AG10803 (cell line): ENCODE data around the gene APMAP.

Experiments used
- DNase-seq: peaks from one replicate; pipeline ENCODE4 v3.0.0; 2010; ENCODE audit warnings: low read depth
- H3K4me3 ChIP-seq: 2 replicates; pipeline ENCODE4 v1.5.1; 2011; ENCODE audit warnings: mild to moderate bottlenecking, low read length, control low read depth
- TF ChIP-seq, protein P1 (sequence below): conservative IDR thresholded peaks from 2 replicates; pipeline ENCODE4 v1.5.1; 2011; ENCODE audit warnings: mild to moderate bottlenecking, low read length, control low read depth, inconsistent platforms

The APMAP gene

DNA sequence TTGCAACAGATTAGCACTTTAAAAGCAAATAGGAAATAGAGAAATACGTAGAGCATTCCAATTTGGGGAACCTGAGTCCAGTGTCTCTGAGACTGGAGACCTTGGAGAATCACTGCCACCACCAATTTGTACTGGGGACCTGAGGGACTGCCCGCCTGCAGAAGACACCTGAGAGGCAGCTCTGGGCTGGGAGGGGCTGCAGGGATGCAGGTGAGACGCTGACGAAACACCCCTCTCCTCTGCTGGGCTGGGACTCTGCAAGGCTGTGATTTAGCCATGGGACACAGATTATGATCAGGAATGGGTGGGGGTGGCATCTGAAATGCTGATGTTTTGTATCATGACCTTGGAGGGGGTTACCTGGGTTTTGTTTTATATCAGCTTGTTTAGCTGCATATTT is 7.0 kb upstream of the APMAP start:
- TF ChIP-seq, protein P1, sequence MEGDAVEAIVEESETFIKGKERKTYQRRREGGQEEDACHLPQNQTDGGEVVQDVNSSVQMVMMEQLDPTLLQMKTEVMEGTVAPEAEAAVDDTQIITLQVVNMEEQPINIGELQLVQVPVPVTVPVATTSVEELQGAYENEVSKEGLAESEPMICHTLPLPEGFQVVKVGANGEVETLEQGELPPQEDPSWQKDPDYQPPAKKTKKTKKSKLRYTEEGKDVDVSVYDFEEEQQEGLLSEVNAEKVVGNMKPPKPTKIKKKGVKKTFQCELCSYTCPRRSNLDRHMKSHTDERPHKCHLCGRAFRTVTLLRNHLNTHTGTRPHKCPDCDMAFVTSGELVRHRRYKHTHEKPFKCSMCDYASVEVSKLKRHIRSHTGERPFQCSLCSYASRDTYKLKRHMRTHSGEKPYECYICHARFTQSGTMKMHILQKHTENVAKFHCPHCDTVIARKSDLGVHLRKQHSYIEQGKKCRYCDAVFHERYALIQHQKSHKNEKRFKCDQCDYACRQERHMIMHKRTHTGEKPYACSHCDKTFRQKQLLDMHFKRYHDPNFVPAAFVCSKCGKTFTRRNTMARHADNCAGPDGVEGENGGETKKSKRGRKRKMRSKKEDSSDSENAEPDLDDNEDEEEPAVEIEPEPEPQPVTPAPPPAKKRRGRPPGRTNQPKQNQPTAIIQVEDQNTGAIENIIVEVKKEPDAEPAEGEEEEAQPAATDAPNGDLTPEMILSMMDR = no peak
- DNase-seq = no peak
- no peak overlapping the region for H3K4me3 ChIP-seq

DNA sequence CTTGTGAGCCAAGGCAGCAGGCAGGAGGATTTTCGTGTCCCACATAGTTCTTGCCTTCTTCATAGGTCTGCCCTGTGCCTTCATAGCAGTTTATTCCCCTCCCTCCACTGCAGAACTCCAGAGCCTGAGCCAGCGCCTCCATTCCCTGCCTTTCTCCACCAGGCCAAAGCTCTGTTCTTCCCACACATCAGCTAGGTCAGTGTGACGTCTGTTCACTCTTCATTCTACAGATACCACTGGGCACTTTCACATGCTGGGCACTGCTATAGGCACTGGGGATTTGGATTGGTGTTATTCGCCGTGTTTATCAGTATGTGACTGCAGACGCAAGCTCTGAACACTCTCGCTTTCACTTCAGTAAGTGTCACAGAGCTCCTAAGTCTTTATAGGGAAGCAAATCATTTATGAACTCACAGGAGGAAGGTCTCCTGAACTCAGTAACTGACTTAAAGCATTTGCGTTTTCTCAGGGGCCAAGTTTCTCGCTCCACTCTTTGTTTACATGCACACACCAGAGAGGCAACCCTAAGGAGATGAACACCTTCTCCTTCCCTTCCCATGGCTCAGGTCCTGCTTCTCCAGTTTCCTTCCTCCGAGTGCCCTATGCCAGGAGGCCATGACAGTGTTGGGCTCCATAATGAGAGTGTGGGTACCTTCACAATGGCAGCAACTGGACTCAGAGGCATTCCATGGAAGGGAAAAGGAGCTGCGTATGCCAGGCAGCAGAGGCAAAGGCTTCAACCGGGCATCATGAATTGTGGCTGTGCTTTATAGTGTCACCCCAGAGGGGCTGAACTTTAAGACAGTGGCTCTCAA is 6.3 kb upstream of the APMAP start:
- DNase-seq = peak; percentile 33
- no peak overlapping the region for H3K4me3 ChIP-seq
- TF ChIP-seq, protein P1 = no peak

DNA sequence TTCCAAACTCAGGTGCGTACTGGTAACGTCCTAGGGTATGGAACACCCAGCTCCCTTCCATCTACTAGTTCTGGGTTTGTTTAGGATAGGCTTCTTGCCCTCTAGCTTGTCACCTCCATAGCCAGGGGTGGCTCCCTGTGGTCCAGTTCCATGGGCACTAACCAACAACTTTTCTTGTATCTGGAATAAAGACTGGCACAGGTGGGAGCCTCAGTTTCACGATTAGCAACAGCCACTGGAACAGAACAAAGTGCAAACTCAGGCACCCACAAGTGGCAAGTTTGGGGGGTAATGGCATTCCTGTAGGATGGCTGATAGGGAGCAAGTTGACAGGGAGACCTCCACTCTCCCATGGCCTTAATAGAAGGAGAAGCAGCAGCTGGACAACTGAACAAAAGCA is 5.6 kb upstream of the APMAP start:
- no peak overlapping the region for H3K4me3 ChIP-seq
- no peak for DNase-seq
- TF ChIP-seq, protein P1 = no peak

DNA sequence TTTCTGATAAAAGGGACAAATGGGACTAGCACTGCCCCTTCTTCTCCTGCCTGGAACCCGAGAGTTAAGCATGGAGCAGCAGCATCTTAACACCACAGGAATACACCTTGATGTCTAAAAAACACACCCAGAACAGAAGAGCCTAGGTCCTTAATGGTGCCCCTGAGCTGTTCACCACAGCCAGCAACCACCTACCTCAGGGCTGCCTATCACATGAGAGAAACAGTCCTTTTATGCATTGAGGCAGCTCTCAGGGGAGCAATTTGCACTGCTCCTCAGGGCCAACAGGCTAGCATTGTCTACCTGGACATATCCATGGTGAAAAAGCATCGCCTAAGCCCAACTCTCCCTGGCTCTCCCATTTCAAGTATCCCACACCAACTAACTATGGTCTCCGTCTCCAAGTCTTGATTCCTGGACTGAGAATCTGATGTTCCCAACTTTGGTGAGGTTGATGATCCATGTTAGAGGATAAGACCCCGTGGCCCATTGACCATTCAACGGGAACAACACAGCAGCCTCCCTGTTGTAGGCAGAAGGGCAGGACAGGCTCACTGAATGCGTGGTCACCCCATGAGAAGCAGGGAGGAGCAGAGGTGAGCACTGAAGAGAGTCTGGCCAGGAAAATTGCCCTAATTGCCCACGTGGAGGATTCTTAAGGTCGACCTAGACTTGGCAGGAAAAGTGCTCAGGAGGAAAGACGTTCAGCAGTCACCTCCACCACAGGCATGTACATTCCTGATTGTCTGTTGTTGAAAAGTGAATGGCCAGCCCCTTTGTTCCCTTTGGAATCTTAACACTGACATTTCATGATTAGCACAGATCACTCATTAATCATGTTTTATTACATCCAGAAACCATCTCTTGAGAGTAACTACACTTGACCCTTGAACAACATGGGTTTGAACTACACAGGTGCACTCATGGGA is 4.2 kb upstream of the APMAP start:
- TF ChIP-seq, protein P1 = no peak
- H3K4me3 ChIP-seq = no peak overlapping the region
- DNase-seq = no peak

DNA sequence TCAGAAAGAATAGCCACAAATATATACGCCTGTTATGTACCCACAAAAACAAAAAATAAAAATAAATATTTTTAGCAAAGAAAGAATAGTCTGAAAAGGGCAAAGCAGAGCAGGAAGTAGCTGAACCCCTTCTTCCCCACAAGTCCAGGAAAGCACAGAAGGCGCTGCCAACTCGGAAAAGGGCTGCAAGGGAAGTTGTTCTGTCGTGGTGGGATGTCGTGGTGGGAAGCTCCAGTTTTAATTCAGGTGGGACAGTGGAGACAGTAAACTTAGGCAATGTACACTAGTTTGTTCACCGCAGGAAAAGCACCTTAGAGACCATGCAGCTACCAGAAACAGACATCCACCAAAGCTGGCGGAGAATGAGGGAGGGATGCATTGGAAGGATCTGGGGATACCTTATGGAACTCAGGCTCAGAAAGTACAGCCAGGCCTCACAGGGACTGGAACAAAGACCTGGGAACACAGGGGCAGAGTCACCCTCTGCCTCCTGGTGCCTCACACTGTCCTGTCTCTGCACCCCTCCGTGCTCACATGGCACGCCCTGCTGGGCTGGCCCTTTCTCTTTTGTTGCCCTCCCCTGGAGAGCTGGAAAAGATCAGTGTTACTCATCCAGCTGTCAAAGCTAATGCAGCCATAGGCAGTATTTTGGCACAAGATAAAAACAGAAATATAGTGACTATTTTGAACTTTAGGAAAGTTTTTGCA is 3.3 kb upstream of the APMAP start:
- no peak for DNase-seq
- TF ChIP-seq, protein P1 = no peak
- H3K4me3 ChIP-seq = no peak overlapping the region

DNA sequence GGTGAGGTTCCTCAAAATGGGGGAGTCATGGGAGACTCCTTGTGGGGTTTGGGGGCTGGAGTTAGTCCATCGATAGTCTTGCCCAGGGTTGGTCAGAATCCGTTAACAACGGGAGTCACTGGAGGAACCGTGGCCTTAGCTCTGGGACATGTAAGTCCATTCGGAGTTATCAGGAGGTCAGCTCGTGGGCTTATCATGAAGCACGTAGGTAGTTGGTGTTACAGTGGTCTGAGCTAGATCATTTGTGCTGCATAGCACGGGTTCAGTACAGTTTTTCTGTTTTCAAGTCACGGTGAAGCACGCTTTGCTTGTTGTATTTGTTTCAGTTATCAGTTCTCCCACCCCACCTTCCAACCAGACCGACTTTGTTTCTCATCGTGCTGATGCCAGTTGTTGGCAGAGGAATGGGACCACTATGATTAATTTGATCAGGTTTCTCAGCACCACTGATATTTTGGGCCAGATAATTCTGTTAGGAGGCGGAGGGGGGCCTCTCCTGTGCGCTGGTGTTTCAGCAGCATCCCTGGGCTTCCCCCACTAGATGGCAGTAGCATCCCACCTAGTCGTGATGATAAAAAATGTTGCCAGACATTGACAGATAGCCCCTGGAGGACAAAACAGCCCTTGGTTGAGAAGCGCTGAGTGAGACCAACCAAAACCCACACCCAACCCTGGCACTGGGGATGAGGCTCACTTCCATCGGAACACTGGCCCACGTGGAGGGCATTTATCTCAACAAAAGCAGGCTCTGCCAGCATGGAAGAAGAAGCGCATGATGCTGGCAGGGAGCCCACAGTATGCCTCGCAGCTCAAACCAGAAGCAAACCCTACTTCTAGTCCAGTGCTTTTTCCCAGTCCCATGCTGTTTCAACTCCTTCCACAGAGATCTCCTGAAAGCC is 2.2 kb upstream of the APMAP start:
- peak overlapping the region; percentile 50 for H3K4me3 ChIP-seq
- TF ChIP-seq, protein P1 = peak; percentile 97
- DNase-seq = peak; percentile 61
